OCI-M1 (cell line): ENCODE measurements around the gene APPL2.

Experiments used
- DNase-seq: peaks from one replicate; lab custom pipeline; 2025; lab: John Stamatoyannopoulos, UW

The APPL2 gene

DNA sequence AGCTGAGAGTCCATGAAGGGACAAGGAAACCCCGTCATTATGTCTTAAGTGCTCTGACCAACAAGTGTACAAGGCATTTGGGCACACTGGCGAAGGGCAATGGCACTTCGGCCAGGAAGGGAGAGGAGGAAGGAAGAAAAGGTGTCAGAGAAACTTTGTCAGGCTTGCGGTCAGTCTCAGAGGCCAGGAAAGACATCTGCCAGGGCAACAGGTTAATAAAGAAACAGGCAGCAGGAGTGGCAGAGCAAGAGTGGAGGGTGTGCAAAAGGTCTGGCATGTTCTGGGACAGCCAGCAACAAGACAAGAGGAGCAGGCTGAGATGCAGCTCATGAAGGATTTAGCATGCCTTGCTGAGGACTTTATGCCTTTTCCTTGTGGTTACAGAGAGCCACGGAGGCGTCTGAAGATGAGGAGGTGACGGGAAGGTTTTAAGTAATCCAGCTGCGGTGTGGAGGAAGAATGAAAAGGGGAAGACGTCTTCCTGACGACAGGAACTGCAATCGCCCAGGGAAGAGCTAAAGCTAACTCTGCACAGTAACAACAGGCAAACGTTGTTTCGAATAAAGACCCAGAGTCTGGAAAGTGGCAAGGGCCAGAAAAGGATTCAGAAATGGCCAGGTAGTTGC lies 13.1 kb downstream of the APPL2 start:
- DNase-seq: no peak

DNA sequence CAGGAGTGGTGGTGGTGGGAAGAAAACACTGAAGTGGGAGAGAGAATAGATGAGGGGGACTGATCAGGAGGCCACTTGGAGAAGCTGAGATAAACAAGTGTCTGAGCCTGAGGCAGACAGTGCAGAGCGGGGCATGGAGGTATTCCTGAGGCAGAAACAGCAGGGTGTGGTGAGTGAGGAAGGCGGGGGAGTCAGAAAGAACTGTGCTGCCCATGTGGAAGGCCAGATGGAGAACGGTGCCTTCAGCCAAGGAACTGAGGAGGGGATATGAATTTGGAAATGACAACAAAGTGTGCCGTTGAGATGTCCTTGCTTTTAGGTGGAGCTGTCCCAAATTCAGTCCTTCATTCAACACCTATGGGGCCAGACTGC lies 13.7 kb downstream of the APPL2 start:
- DNase-seq: no peak

DNA sequence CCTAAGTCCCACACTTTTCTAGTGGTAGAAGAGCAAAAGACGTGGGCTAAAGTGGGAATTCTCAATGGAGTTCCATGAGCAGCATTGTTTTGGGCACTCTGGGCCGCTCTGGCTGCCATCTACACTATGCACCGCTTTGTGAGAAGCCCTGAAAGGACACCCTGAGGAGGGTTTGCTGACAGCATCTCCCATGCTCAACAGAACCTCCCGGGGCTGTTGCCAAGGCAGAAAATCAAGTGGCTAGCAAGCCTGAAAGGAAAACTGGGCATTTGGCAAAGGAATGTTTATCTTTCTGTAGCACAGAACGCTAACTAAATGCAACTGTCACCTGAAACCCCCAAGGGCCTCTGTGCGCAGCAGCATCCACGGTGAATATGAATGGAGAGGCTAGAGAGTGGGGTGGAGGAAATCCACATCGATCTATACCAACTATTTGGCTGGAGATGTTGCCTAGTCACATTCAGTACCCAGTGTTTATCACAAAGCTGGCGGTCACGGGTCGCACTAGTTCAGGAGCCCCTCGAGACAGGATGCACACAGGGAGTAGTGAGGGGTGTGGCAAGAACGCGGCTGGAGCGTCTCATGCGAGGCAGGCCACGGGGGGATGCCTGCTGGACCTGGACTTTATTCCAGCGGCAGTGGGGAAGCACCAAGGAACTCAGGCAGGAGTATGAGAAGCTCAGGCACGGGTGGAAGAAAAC lies 14.2 kb downstream of the APPL2 start:
- DNase-seq: no peak

DNA sequence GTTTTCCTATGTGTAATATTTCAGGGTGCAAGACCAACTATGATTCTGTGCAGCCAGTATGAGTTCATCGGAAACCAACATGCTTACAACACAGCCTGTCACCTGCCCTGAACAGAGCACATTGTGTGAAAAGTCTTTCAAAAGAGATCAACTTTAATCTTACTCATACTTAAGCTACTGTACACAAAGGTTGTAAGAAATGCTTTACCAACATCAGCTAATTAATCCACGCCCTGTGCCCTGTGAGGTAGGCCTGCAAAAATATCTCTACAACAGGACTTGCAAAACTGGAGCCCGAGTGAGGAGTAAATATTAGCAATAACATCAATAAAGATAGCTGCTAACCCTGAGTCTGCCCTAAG lies 15.1 kb downstream of the APPL2 start:
- no peak for DNase-seq

DNA sequence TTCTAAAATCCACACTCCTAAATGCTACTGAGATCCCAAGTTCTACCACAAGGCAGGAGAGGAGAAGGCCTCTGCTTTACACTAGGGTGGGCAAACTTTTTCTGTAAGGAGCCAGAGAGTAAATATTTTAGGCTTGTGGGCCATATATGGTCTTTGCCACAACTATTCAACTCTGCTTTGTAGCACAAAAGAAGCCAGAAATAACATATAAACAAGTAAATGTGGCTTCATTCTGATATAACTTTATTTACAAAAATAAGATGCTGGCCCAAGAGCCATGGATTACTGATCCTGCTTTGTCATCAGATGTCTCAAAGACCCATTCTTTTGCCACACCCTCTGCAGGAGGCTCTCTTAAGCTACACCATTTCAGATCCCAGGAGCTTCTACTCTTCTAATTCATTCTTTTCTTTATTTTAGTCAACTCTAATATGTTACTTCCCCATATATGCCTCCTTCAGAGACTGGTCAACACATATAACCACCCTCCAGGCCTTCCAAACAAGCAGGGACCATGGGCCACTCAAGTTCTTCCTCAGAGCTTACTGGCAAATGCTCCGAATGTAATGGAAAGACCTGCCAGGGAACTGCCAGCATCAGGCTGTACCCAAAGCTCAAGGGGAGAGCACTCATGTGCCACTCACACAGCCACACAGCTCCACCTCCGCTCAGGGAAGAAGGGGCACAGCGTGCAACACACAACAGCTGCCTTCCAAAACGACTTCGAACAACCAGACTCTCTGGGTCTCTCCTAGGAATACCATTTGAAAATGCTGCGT lies 15.6 kb downstream of the APPL2 start:
- DNase-seq: no peak

DNA sequence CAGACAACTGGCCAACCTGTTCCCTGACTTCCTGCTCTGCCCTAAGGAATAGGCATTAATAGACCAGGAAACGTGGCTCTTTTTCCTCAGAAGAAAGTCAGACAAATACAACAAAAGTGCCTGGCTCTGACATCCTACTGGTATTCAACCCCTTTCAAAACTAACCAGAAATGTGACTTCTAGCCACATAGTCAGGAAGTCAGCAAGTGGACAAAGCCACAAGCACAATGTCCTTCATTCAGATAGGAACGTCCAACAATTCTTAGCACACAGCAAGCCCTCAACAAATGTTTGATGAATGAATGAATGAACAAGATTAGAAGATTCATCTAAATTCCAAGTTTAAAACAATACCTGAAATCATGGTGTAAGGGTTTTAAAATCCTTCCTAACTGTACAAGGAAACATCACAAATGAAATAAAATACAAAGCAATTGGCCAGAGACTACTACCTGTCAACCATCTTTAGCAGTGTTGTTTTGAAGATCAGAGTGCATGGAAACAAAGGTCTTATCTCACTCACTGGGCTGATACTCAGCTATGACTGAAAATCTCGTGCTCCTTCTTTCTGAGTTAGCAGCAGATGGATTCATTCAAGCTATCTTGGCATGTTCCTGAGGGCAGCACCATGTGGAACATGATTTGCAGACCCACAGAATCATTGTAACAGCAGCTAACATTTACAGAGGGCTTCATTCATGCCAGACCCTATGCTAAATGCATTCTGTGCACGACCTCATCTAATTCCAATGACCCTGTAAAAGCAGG lies 16.5 kb downstream of the APPL2 start:
- no peak for DNase-seq

DNA sequence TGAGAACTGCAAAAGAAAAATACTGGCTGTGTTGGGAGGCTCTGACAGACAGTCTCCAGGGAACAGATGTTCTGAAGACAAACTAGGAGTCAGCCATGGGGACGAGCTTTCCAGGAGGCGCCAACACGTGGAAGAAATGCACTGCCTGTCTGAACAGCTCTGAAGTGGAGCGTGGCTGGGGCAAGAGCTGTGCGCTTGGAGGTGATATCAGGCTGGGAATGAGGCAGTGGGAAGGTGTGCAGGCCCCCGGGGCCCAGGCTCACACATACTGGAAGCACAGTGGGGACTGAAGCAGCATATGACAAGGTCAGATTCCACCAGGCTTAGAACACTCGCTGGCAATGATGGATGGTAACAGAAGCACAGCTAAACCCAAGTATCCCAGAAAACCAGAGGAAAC lies 17.5 kb downstream of the APPL2 start:
- no peak for DNase-seq

DNA sequence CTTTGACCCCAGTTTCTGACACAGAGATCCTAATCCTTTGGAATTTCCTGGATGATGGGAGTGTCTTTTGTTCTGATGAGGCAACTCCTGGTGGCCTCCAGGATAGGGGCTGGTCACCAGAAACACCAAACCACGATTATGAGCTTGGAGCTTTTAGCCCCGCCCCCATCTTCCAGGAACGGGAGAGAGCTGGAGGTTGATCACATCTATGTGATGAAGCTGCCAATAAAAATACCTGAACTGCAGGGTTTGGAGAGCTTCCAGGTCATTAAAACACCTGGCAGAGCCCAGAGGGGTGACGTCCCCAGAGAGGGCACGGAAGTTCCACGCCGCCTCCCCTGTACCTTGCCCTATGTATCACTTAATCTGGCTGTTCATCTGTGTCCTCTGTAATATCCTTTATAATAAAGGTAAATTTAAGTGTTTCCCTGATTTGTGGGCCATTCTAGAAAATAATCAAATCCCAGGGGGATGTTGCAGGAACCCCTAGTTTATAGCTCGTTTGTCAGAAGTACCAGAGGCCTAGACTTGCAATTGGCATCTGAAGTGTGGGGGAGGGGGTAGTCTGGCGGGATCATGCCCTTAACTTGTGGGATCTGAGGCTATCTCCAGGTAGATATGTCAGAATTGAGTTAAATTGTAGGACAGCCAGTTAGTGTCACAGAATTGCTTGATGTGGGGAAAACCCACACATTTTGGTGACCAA lies 21.2 kb downstream of the APPL2 start:
- no peak for DNase-seq

DNA sequence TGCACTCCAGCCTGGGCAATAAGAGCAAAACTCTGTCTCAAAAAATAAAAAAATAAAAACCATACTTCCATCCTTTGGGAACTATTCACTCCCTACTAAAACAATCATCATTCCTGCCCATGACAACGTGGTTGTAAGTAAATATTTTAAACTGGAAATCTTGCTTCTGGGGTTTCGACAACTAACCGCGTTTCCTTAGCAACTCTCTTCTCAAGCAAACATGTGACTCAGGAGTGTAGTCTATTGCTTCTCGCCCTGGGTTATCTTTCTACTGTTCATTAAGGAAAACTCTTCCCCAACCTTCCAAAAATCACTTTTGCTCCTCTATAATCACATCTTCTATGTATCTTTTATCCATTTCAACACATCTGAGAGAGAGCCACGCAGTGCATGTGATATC lies 21.8 kb downstream of the APPL2 start:
- no peak for DNase-seq

DNA sequence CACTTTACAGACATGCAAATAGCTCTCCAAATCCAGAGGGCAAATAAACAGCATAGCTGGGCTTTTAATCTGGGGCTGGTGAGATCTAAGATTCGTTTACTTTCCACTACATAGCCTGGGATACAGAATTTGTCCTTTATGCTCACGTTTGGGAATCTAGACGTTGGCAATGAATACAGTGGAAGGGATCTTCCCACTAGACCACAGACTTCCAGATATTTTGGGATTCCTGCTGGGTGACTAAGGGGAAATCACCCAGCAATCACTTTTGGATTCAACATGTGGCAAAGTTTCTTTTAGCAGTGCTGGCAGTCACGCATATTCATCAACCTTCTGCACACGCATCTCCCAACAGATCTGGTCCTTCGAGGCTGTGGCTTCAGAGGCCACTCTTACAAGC lies 23.5 kb downstream of the APPL2 start:
- no peak for DNase-seq

DNA sequence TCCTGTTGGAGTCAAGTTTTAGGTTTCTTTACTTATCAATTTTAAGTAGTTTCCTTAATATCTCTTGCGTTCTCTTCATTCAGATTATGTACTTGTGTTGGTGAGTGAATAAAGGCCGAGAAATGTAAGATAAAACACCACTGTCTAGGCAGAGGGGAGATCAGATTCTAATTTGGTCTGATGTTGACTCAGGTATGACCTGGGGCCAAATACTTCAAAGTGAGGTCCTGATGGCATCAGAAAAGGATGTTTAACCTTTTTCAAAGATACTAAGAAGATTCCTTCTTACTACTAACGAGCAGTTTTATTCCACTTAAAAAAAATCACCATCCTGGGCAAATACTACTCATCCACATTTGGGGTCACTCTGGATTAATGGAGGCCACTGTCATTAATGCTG lies 26.9 kb downstream of the APPL2 start:
- no peak for DNase-seq

DNA sequence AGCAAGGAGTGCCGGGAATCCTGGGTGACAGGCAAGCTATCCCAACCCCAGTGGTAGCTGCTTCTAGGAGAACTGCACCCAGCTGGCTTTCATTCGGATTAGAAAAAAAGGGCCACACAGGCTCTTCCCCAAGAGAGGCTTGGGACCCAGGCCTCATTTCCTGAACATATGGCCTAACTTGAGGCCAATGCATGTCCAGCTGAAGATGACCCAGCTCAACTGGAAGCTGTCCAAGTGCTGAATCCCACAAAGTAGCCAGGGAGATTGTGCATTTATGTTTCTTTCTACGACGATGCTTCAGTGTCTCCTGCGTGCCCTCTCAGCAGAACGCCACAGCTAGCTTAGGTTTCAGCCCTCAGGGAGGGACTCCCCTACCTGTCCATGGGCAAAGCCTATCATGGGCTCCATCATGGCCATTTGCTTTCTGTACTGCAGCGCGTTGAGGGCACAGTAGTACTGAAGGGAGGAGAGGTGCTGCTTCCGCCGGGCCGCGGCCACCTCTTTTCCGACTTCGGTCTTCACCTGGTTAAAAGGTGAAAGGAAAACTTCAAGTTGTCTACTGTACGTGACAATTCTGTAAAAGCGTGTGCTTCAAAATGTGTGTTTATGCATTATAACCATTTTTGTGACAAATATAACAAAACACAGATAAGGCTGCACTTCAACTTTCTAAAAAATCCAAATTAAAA lies 29.1 kb downstream of the APPL2 start:
- DNase-seq: no peak

DNA sequence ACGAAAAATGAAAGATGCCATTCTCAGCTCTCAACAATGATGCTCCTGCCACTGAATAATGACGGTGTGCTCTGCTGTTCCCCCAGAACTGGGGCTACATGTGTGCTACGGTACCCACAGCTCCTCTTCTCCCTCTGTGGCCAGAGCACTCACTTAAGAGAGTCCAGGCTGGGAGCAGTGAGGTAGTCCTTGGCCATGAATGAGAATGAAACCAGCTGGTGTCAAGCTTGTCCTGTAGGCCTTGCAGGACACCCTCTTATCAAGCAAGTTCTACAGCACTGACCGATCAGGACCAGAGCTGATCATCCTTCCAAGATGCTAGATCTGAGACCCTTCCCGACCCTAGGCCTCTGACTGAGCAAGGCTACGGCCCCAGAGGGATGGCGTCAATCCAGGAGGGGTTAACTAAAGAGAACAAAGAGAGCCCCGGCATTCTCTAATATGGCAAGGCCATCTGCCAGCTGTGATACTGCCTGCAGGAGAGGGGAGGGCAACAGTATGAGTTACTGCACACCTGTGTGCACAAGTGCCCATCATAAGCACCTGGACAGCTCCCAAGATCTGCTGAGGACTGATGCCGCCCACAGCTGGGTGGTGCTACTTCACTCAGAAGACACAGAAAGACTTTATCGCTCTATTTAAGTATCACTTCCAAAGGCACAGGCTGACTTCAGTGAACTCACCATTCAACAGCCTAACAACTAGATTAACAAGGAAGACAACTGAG lies 30.5 kb downstream of the APPL2 start:
- DNase-seq: no peak

DNA sequence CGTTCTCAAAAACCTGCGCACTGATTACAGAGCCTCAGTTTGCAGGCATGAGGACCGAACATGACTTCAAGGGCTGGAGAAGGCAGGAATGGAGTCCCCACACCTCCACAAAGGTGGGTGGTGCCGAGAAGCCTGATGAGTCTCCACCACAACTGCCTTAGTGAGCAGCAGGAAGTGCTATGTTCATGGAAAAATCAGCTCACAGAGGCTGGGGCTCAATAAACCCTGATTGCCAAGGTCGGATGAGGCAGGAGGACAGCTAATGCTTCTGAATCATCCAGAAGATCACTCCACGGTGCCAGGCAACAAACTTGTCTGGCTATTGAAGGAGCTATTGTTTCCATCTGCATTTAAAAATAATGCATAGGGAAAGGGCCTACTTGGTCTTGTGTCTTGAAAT lies 31.1 kb downstream of the APPL2 start:
- no peak for DNase-seq

DNA sequence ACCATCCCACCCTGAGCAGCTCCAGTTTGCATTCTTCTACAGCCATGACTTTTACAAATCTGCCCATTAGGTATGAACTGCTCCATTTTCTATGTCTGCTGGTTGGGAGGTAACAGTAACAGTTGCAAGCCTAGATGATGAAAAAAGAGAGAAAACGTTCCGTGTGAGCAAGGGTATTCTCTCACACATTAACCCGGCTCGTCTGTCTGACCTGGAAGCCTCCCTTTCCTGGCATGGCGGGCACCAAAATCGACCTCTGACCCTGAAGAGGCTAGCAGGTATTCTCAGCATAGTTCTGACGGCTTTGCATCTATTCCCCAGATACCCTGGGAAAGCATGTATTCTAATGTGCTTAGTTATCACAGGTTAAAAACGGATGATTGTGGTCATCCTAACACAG lies 31.8 kb downstream of the APPL2 start:
- DNase-seq: no peak

DNA sequence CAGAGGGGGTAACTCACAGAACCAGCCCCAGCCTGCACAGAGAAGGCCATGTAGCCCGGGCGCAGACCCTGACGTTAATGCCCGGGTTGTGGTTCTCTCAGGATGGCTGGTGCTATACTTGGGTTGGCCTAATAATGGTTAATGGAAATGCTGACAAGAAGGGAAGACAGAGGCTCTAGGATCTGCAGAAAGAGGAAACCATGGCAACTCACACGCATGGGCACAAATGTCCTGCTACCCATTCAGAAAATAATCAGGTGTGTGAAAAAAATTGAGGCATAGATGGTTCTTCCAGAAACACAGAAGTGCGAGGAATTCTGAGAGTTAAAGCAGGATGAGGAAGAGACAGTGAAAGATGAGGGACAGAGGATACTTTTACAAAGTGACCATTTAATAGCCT lies 33.8 kb downstream of the APPL2 start:
- DNase-seq: no peak

DNA sequence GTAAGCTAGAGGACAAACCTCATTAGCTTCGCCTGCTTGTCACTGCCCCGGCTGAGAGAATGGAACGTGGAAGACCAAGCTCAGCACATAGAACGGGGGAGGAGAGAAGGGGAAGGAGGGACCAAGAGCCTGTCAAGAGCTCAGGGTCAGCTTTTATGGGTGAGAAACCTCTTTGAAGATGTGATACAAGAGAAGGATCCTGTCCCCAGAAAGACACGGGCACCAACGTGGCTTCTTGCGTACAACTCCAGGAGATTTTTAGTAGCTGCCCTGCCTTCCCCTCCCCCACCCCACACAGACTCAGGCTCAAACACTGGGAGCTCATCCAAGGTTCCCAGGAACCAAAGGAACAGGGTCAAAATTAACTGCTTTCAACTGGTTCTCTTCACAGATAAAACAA lies 34.7 kb downstream of the APPL2 start:
- DNase-seq: no peak

DNA sequence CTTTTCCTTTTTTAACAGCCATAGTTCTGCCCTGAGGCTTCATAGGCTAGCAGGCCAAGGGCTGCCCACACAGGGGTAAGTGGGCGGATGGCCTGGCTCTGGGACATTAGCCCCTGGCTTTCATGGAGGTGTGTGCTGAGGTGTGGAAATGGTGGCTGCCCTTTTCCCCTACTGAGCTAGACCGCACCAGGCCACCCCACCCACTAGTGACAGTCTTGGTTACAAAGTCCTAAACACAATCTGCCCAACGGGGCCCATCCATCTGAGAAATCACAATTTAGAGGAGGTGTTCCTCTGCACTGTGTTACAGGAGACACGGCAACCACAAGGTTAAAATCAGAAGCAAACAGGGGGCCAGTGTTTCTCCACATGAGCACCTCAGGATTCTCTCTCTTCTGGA lies 35.6 kb downstream of the APPL2 start:
- no peak for DNase-seq

DNA sequence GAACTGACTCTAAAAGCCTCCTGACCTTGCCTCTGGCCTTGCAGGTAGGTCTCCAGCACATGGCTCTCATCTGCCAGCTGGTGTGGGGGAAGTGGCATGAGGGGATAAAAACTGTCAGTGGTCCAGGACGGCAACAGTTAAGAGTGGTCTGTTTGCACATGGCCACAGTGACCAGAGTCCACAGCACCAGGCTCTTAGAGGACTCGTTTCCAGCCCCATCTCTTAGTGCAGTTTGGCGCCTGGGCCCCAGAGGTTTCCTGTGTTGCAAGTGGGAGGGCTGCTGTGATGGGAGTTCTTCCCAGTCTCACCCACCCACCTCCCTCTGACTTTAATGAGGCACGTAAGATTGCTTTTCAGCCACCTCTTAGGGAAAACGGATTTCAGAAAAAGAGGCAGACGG lies 37.0 kb downstream of the APPL2 start:
- no peak for DNase-seq

DNA sequence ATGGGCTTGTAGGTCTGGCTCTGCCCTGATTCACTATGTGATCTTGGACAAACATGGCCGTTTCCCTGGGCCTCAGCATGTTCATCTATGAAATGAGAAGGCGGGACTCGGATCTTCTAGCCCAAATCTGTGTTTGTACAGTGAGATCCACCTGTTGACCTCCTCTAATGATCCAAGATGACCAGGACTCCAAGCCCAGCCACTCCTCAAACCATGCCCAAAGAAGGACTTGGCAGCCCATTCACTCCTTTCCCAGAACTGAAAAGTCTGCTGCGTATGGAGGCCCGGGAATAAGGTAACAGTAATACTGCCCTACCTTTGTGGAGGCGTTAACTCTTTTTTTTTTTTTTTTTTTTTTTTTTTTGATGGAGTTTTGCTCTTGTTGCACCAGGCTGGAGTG lies 39.9 kb downstream of the APPL2 start:
- DNase-seq: no peak

DNA sequence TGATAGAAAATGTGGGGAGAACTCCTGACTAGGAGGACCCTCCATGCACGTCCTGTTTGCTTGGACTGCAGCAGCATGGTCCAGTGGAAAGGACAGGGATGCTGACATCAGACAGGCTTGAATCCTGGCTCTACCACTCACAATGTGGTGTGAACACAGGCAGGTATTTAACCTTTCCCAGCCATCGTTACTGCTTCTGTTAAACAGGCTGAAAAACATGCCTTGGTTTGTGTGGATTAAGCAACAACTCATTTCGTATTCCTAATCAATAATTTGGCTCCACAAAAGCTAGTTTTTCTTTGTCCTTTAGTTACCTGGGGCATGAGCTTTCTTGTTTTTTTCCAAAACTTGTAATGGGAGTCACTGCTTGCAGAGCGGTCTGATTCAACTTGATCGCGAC lies 41.0 kb downstream of the APPL2 start:
- no peak for DNase-seq
